ENCODE data around the gene SLC24A3.
A peak's percentile ranks its signal among the peaks of the same experiment; 100 is the strongest.

Gene SLC24A3

GRCh38 chr20:19344341-19344740, 131.9 kb downstream of the SLC24A3 start:
- ATAC-seq: no peak
- TF ChIP-seq BACH2 (CRISPR knock-in tag; IDR thresholded peaks at IDR 0.05; ENCODE audit: borderline replicate concordance) (no peak), ARNTL (CRISPR knock-in tag; IDR thresholded peaks at IDR 0.05; ENCODE audit: borderline replicate concordance, low read depth) (no peak), ESRRG (CRISPR knock-in tag; IDR thresholded peaks at IDR 0.05) (no peak), TCF4 (CRISPR knock-in tag; IDR thresholded peaks at IDR 0.05; ENCODE audit: borderline replicate concordance) (no peak), ZFP30 (CRISPR knock-in tag; IDR thresholded peaks at IDR 0.05) (no peak), ZC3H10 (CRISPR knock-in tag; IDR thresholded peaks at IDR 0.05) (no peak), CSRNP3 (CRISPR knock-in tag; IDR thresholded peaks at IDR 0.05) (no peak), PATZ1 (CRISPR knock-in tag; IDR thresholded peaks at IDR 0.05; ENCODE audit: borderline replicate concordance) (no peak), OSR1 (CRISPR knock-in tag; IDR thresholded peaks at IDR 0.05) (no peak), ZFP3 (CRISPR knock-in tag; IDR thresholded peaks at IDR 0.05) (no peak), ZNF70 (CRISPR knock-in tag; IDR thresholded peaks at IDR 0.05) (no peak), ZNF565 (CRISPR knock-in tag; conservative IDR thresholded peaks at IDR 0.05; ENCODE audit: low read depth) (no peak), TSHZ2 (CRISPR knock-in tag; IDR thresholded peaks at IDR 0.05) (no peak), RARB (CRISPR knock-in tag; IDR thresholded peaks at IDR 0.05) (no peak), POU6F1 (CRISPR knock-in tag; IDR thresholded peaks at IDR 0.05; ENCODE audit: borderline replicate concordance, low read depth) (no peak), ISL1 (CRISPR knock-in tag; IDR thresholded peaks at IDR 0.05) (no peak), CSDC2 (CRISPR knock-in tag; IDR thresholded peaks at IDR 0.05) (no peak)

GRCh38 chr20:19347943-19348456, 135.6 kb downstream of the SLC24A3 start:
- TF ChIP-seq ZNF70 (CRISPR knock-in tag; IDR thresholded peaks at IDR 0.05) (no peak), ZFP3 (CRISPR knock-in tag; IDR thresholded peaks at IDR 0.05) (no peak), GLIS3 (CRISPR knock-in tag; IDR thresholded peaks at IDR 0.05) (no peak), ISL1 (CRISPR knock-in tag; IDR thresholded peaks at IDR 0.05) (no peak), ARNTL (CRISPR knock-in tag; IDR thresholded peaks at IDR 0.05; ENCODE audit: borderline replicate concordance, low read depth) (no peak)
- ATAC-seq: peak; percentile 24; the same call in 2 of the 3 replicates

GRCh38 chr20:19348582-19348981, 136.1 kb downstream of the SLC24A3 start:
- TF ChIP-seq ZNF70 (CRISPR knock-in tag; IDR thresholded peaks at IDR 0.05) (no peak), ZFP30 (CRISPR knock-in tag; IDR thresholded peaks at IDR 0.05) (no peak), ZC3H10 (CRISPR knock-in tag; IDR thresholded peaks at IDR 0.05) (no peak), ARNTL (CRISPR knock-in tag; IDR thresholded peaks at IDR 0.05; ENCODE audit: borderline replicate concordance, low read depth) (no peak), POU6F1 (CRISPR knock-in tag; IDR thresholded peaks at IDR 0.05; ENCODE audit: borderline replicate concordance, low read depth) (no peak), ESRRG (CRISPR knock-in tag; IDR thresholded peaks at IDR 0.05) (no peak), SNAI2 (CRISPR knock-in tag; IDR thresholded peaks at IDR 0.05) (no peak), ZNF8 (CRISPR knock-in tag; IDR thresholded peaks at IDR 0.05) (no peak), CREB5 (CRISPR knock-in tag; IDR thresholded peaks at IDR 0.05; ENCODE audit: low read depth) (no peak), BACH2 (CRISPR knock-in tag; IDR thresholded peaks at IDR 0.05; ENCODE audit: borderline replicate concordance) (no peak), CSRNP3 (CRISPR knock-in tag; IDR thresholded peaks at IDR 0.05) (no peak)
- no peak for ATAC-seq
